ENCODE results near the gene MOV10L1. TPM values are rescaled to one million over a fixed set of nuclear protein-coding genes. Genes with fewer than 3 reads are reported as not detected.

The MOV10L1 gene
- total and polyA plus RNA-seq, 9 of the 15 experiments (the other 6 are each of a cell fraction or from before 2014, with no cell fraction given), result 0.06 to 0.43 (median 0.15) TPM

GRCh38 chr22:50089682-50090411 lies at the start of gene MOV10L1 (continued):
- no peak for TF ChIP-seq FOXP4 (CRISPR knock-in tag; IDR thresholded peaks at IDR 0.05; ENCODE audit: borderline replicate concordance)
- TF ChIP-seq PTBP1 (IDR thresholded peaks at IDR 0.05; ENCODE audit: low read depth, low read length), result no peak
- no peak for TF ChIP-seq ZNF143 (CRISPR knock-in tag; IDR thresholded peaks at IDR 0.05)
- TF ChIP-seq SAFB2 (IDR thresholded peaks at IDR 0.05; ENCODE audit: borderline replicate concordance, low read depth, low read length, severe bottlenecking), result no peak
- no peak for TF ChIP-seq ZNF609 (CRISPR knock-in tag; IDR thresholded peaks at IDR 0.05; ENCODE audit: borderline replicate concordance)
- TF ChIP-seq CREB1 (IDR thresholded peaks at IDR 0.05), result no peak
- peak; percentile 56; the same call in 1 of the 2 replicates for TF ChIP-seq CREB1 (CRISPR knock-in tag; IDR thresholded peaks at IDR 0.05)
- TF ChIP-seq RBM17 (IDR thresholded peaks at IDR 0.05; ENCODE audit: borderline replicate concordance, low read depth, low read length), result no peak
- peak; percentile 98 for TF ChIP-seq ZBTB33 (CRISPR knock-in tag; IDR thresholded peaks at IDR 0.05)
- TF ChIP-seq ZBTB1 (CRISPR knock-in tag; IDR thresholded peaks at IDR 0.05; ENCODE audit: borderline replicate concordance, low read depth), result no peak
- TF ChIP-seq PTRF (tag; IDR thresholded peaks at IDR 0.05), result no peak
- TF ChIP-seq MXD1 (CRISPR knock-in tag; IDR thresholded peaks at IDR 0.05; ENCODE audit: borderline replicate concordance, poor library complexity, severe bottlenecking), result no peak
- TF ChIP-seq CREM (IDR thresholded peaks at IDR 0.05; ENCODE audit: low read depth), result peak; percentile 46; the same call in 1 of the 2 replicates
- no peak for TF ChIP-seq SMAD1 (IDR thresholded peaks at IDR 0.05; ENCODE audit: low read depth, low read length, partially characterized antibody)
- TF ChIP-seq ATF7 (IDR thresholded peaks at IDR 0.05), result peak; percentile 27; the same call in 1 of the 2 replicates
- no peak for TF ChIP-seq CHD4 (IDR thresholded peaks at IDR 0.05; ENCODE audit: insufficient read depth, insufficient replicate concordance, low read depth, low read length, poor library complexity, severe bottlenecking)
- TF ChIP-seq ARID1B (IDR thresholded peaks at IDR 0.05), result no peak
- TF ChIP-seq EGR1 (conservative IDR thresholded peaks at IDR 0.05), result peak; percentile 82

Measured in K562 (cell line).